ENCODE results near the gene MEGF9. TPM values are rescaled to one million over a fixed set of nuclear protein-coding genes. Genes with fewer than 3 reads are reported as not detected.
A peak's percentile ranks its signal among the peaks of the same experiment; 100 is the strongest.

MEGF9 gene
- total and polyA plus RNA-seq, 2 of the 13 experiments (the other 11 are each of a cell fraction or from before 2014, with no cell fraction given): 3.1 to 3.3 TPM

GRCh38 chr9:120580051-120580896 lies 134.0 kb downstream of the MEGF9 start, which contains the start of gene CDK5RAP2 (continued):
- TF ChIP-seq, protein P1, sequence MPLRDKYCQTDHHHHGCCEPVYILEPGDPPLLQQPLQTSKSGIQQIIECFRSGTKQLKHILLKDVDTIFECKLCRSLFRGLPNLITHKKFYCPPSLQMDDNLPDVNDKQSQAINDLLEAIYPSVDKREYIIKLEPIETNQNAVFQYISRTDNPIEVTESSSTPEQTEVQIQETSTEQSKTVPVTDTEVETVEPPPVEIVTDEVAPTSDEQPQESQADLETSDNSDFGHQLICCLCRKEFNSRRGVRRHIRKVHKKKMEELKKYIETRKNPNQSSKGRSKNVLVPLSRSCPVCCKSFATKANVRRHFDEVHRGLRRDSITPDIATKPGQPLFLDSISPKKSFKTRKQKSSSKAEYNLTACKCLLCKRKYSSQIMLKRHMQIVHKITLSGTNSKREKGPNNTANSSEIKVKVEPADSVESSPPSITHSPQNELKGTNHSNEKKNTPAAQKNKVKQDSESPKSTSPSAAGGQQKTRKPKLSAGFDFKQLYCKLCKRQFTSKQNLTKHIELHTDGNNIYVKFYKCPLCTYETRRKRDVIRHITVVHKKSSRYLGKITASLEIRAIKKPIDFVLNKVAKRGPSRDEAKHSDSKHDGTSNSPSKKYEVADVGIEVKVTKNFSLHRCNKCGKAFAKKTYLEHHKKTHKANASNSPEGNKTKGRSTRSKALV (CRISPR knock-in tag; IDR thresholded peaks at IDR 0.05): no peak
- TF ChIP-seq ZNF138 (CRISPR knock-in tag; IDR thresholded peaks at IDR 0.05; ENCODE audit: low read depth) (no peak), DR1 (CRISPR knock-in tag; IDR thresholded peaks at IDR 0.05) (0 out of 2 replicates have a peak, but pooled peaks have one; percentile 26), TCF12 (IDR thresholded peaks at IDR 0.05) (no peak), TCF12 (CRISPR knock-in tag; IDR thresholded peaks at IDR 0.05) (0 out of 2 replicates have a peak, but pooled peaks have one; percentile 30), ZSCAN20 (CRISPR knock-in tag; IDR thresholded peaks at IDR 0.05; ENCODE audit: borderline replicate concordance) (no peak), ZMYM2 (CRISPR knock-in tag; IDR thresholded peaks at IDR 0.05) (peak; percentile 67; the same call in 1 of the 2 replicates), MED1 (CRISPR knock-in tag; IDR thresholded peaks at IDR 0.05) (peak; percentile 21; the same call in 1 of the 2 replicates), CCAR2 (optimal IDR thresholded peaks at IDR 0.05; ENCODE audit: low read depth, low read length) (no peak), GMEB2 (CRISPR knock-in tag; IDR thresholded peaks at IDR 0.05; ENCODE audit: low read depth) (peak; percentile 89), ZNF605 (CRISPR knock-in tag; IDR thresholded peaks at IDR 0.05) (peak; percentile 82), SAFB2 (CRISPR knock-in tag; IDR thresholded peaks at IDR 0.05; ENCODE audit: borderline replicate concordance, low read depth) (peak; percentile 45; the same call in 1 of the 2 replicates), HCFC1 (IDR thresholded peaks at IDR 0.05; ENCODE audit: low read depth, low read length) (peak; percentile 86)
- TF ChIP-seq, protein P2, sequence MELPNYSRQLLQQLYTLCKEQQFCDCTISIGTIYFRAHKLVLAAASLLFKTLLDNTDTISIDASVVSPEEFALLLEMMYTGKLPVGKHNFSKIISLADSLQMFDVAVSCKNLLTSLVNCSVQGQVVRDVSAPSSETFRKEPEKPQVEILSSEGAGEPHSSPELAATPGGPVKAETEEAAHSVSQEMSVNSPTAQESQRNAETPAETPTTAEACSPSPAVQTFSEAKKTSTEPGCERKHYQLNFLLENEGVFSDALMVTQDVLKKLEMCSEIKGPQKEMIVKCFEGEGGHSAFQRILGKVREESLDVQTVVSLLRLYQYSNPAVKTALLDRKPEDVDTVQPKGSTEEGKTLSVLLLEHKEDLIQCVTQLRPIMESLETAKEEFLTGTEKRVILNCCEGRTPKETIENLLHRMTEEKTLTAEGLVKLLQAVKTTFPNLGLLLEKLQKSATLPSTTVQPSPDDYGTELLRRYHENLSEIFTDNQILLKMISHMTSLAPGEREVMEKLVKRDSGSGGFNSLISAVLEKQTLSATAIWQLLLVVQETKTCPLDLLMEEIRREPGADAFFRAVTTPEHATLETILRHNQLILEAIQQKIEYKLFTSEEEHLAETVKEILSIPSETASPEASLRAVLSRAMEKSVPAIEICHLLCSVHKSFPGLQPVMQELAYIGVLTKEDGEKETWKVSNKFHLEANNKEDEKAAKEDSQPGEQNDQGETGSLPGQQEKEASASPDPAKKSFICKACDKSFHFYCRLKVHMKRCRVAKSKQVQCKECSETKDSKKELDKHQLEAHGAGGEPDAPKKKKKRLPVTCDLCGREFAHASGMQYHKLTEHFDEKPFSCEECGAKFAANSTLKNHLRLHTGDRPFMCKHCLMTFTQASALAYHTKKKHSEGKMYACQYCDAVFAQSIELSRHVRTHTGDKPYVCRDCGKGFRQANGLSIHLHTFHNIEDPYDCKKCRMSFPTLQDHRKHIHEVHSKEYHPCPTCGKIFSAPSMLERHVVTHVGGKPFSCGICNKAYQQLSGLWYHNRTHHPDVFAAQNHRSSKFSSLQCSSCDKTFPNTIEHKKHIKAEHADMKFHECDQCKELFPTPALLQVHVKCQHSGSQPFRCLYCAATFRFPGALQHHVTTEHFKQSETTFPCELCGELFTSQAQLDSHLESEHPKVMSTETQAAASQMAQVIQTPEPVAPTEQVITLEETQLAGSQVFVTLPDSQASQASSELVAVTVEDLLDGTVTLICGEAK (IDR thresholded peaks at IDR 0.05): no peak
- TF ChIP-seq, protein P2 (CRISPR knock-in tag; IDR thresholded peaks at IDR 0.05): no peak
- TF ChIP-seq, protein P3, sequence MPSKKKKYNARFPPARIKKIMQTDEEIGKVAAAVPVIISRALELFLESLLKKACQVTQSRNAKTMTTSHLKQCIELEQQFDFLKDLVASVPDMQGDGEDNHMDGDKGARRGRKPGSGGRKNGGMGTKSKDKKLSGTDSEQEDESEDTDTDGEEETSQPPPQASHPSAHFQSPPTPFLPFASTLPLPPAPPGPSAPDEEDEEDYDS (CRISPR knock-in tag; IDR thresholded peaks at IDR 0.05): peak; percentile 63
